Stomach (tissue), 9 donors: ENCODE measurements around the gene TDP1. TPM values are rescaled to one million over a fixed set of nuclear protein-coding genes. Genes with fewer than 3 reads are reported as not detected.

Experiments used
- DNase-seq, 2 donors: peaks; one replicate each; pipeline versions ENCODE4 v3.0.0 to v3.0.0-alpha.2; 2013 to 2019
- H3K27ac ChIP-seq, 5 donors: fragments of 200-600 bp in 4 of 5; sonication (generic) in 4 of 5; one replicate each; pipeline ENCODE4 v1.5.1; 2013 to 2019; ENCODE audit warnings: mild to moderate bottlenecking in 1 of 5, moderate library complexity in 1 of 5
- H3K27me3 ChIP-seq, 3 donors: fragments of 200-600 bp; sonication (generic); one replicate each; pipeline ENCODE4 v1.5.1; 2017 to 2019; ENCODE audit warnings: mixed run types in 1 of 3
- H3K36me3 ChIP-seq, 4 donors: fragments of 200-600 bp; sonication (generic); 1 replicate in 3 of 4; 2 replicates in 1 of 4; pipeline ENCODE4 v1.5.1; 2016 to 2019
- H3K4me1 ChIP-seq, 4 donors: fragments of 200-600 bp; sonication (generic); one replicate each; pipeline ENCODE4 v1.5.1; 2016 to 2019
- H3K4me3 ChIP-seq, 4 donors: fragments of 200-600 bp; sonication (generic) in 3 of 4; one replicate each; pipeline ENCODE4 v1.5.1; 2016 to 2019; ENCODE audit warnings: mild to moderate bottlenecking in 1 of 4
- H3K9me3 ChIP-seq, 4 donors: fragments of 200-600 bp; sonication (generic); one replicate each; pipeline ENCODE4 v1.5.1; 2016 to 2019
- CTCF ChIP-seq, 7 experiments: fragments of 450-650 bp in 4 of 7; fragments of 200-600 bp in 3 of 7; sonication (generic) in 3 of 7; IDR thresholded peaks; one replicate each; pipeline ENCODE4 v1.5.1; 2016 to 2019; ENCODE audit warnings: antibody characterized with exemption in 7 of 7, control low read depth in 2 of 7, mild to moderate bottlenecking in 1 of 7
- EP300 ChIP-seq: sonication (generic); formaldehyde crosslinking; IDR thresholded peaks from one replicate; pipeline ENCODE4 v1.6.1; 2017; ENCODE audit warnings: antibody characterized with exemption
- POLR2A ChIP-seq, 4 donors: fragments of 450-650 bp; IDR thresholded peaks; one replicate each; pipeline ENCODE4 v1.6.1; 2016; ENCODE audit warnings: antibody characterized with exemption in 4 of 4, control low read depth in 2 of 4, mild to moderate bottlenecking in 1 of 4, moderate library complexity in 1 of 4
- POLR2AphosphoS5 ChIP-seq, 3 donors: sonication (generic); formaldehyde crosslinking; IDR thresholded peaks; one replicate each; pipeline ENCODE4 v1.6.1; 2016; ENCODE audit warnings: antibody characterized with exemption in 3 of 3
- WGBS, 5 donors: extraction: QIAGEN DNeasy Blood & Tissue Kit in 3 of 5; methylation state at CpG; one replicate each; pipeline versions ENCODE4 v1.1.5 to v1.1.7; 2013 to 2018; 5-methylcytosine and 5-hydroxymethylcytosine counted together
- intact Hi-C: fragments of 100-400 bp; cut with DNase I; formaldehyde crosslinking; loops from one replicate; pipeline ENCODE4 v1.15.1; 2023; ENCODE audit warnings: low total_unique reads
- polyA plus RNA-seq, 3 donors: library from polyadenylated mRNA; stranded (reverse); fragments of 200-250 nt; gene quantifications; one replicate each; pipeline ENCODE4 v1.2.3, GENCODE V29; 2013
- total RNA-seq, 5 donors: library from RNA; depleted of rRNA; stranded (reverse); fragments of >200 nt; gene quantifications; one replicate each; pipeline versions ENCODE4 v1.1.0 to v1.2.3, GENCODE V29; 2014 to 2016
- donor health status: healthy with polysubstance abuse.
- donor health status: Bipolar disorder and iron deficiency.
- donor health status: healthy.

TDP1 gene
- total and polyA plus RNA-seq, 8 donors, result 2.6 to 127 (median 11.8) TPM

- Histone ChIP-seq H3K9me3 (no peaks in the 10 kb centered on the region), H3K27me3 (no peaks in the 10 kb centered on the region), H3K27ac (no peak overlapping the region), H3K4me1 (no peaks in the 10 kb centered on the region), H3K36me3 (peaks cover 21 to 97% (median 91%) of the 10 kb centered on the region in 4 donors), H3K4me3 (no peak overlapping the region)
- intact Hi-C loops, result no loop called here
- TF ChIP-seq POLR2A (IDR thresholded peaks at IDR 0.05) (no peak), CTCF (IDR thresholded peaks at IDR 0.05) (no peak), POLR2AphosphoS5 (IDR thresholded peaks at IDR 0.05) (no peak), EP300 (no peak)
- 50 to 62% (median 52%) methylated on average over 2 of the region's 2 CpGs for WGBS, 5 donors
- DNase-seq, result no peak
Observed at GRCh38 chr14:89990623-89991275, 35.0 kb downstream of the TDP1 start.

- no peaks in the 10 kb centered on the region for H3K9me3 ChIP-seq
- intact Hi-C loops, result no loop called here
- no peaks in the 10 kb centered on the region for H3K4me1 ChIP-seq
- no peaks in the 10 kb centered on the region for H3K27me3 ChIP-seq
- H3K4me3 ChIP-seq, result no peak overlapping the region
- 90 to 94% (median 93%) methylated on average over 3 of the region's 3 CpGs for WGBS, 5 donors
- TF ChIP-seq POLR2A (IDR thresholded peaks at IDR 0.05) (no peak), POLR2AphosphoS5 (IDR thresholded peaks at IDR 0.05) (no peak), CTCF (IDR thresholded peaks at IDR 0.05) (no peak), EP300 (no peak)
- no peak for DNase-seq
- H3K27ac ChIP-seq, result no peak overlapping the region
- H3K36me3 ChIP-seq, result peaks cover 21 to 97% (median 92%) of the 10 kb centered on the region in 4 donors
Observed at GRCh38 chr14:89992273-89992672, 36.5 kb downstream of the TDP1 start.

- no peak overlapping the region for H3K4me3 ChIP-seq
- H3K4me1 ChIP-seq, result no peaks in the 10 kb centered on the region
- H3K9me3 ChIP-seq, result no peaks in the 10 kb centered on the region
- H3K36me3 ChIP-seq, result peaks cover 21 to 83% (median 75%) of the 10 kb centered on the region in 4 donors
- intact Hi-C loops, result no loop called here
- no peak overlapping the region for H3K27ac ChIP-seq
- no peak for DNase-seq
- no peaks in the 10 kb centered on the region for H3K27me3 ChIP-seq
- TF ChIP-seq CTCF (IDR thresholded peaks at IDR 0.05), result no peak
- no peak for TF ChIP-seq EP300
- no peak for TF ChIP-seq POLR2AphosphoS5 (IDR thresholded peaks at IDR 0.05)
- no peak for TF ChIP-seq POLR2A (IDR thresholded peaks at IDR 0.05)
- 92 to 97% (median 93%) methylated on average over 1 of the region's 1 CpG for WGBS, 5 donors
Observed at GRCh38 chr14:89996963-89997362, 41.2 kb downstream of the TDP1 start.

GRCh38 chr14:90000935-90001334, 45.2 kb downstream of the TDP1 start:
- no peaks in the 10 kb centered on the region for H3K4me1 ChIP-seq
- DNase-seq, result no peak
- TF ChIP-seq EP300 (no peak), POLR2A (IDR thresholded peaks at IDR 0.05) (no peak), CTCF (IDR thresholded peaks at IDR 0.05) (no peak), POLR2AphosphoS5 (IDR thresholded peaks at IDR 0.05) (no peak)
- no peaks in the 10 kb centered on the region for H3K9me3 ChIP-seq
- peaks cover 0 to 75% (median 56%) of the 10 kb centered on the region in 4 donors for H3K36me3 ChIP-seq
- no peak overlapping the region for H3K4me3 ChIP-seq
- H3K27ac ChIP-seq, result no peak overlapping the region
- WGBS, 5 donors, result 86 to 98% (median 94%) methylated on average over 2 of the region's 2 CpGs
- intact Hi-C loops, result no loop called here
- no peaks in the 10 kb centered on the region for H3K27me3 ChIP-seq
